ENCODE results near the gene RNU2-63P.

DNA sequence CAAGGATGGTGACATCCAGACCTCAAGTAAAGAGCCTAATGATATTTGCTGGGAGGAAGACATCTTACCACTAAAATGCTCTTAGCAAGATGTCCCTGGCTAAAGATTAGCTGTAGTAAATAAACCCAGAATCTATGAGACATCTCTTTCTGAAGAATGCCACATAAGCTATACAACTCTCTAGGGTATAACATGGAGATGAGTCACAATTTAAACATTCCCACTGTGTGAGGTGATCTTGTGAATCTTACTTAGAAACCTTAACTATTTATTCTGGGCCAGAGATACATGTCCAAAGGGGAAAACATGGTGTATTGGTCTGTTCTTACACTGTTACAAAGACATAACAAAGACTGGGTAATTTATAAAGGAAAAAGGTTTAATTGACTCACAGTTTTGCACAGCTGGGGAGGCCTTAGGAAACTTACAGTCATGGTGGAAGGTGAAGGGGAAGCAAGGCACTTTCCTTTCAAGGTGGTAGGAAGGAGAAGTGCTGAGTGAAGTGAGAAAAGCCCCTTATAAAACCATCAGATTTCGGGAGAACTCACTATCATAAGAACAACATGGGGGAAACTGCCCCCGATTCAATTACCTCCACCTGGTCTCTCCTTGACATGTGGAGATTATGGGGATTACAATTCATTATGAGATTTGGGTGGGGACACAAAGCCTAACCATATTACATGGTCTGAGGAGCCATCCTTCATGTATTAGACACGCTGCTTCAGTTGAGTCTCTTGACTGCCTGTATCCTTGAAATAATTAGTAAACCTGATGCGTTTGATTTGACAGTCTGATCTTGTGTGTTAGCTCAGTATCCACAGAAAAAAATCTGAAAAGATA, 22.1 kb upstream of the RNU2-63P start:
- TF ChIP-seq, protein P1, sequence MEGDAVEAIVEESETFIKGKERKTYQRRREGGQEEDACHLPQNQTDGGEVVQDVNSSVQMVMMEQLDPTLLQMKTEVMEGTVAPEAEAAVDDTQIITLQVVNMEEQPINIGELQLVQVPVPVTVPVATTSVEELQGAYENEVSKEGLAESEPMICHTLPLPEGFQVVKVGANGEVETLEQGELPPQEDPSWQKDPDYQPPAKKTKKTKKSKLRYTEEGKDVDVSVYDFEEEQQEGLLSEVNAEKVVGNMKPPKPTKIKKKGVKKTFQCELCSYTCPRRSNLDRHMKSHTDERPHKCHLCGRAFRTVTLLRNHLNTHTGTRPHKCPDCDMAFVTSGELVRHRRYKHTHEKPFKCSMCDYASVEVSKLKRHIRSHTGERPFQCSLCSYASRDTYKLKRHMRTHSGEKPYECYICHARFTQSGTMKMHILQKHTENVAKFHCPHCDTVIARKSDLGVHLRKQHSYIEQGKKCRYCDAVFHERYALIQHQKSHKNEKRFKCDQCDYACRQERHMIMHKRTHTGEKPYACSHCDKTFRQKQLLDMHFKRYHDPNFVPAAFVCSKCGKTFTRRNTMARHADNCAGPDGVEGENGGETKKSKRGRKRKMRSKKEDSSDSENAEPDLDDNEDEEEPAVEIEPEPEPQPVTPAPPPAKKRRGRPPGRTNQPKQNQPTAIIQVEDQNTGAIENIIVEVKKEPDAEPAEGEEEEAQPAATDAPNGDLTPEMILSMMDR (IDR thresholded peaks at IDR 0.05; ENCODE audit: poor library complexity), result no peak
- no peak for TF ChIP-seq EZH2phosphoT487 (IDR thresholded peaks at IDR 0.05; ENCODE audit: low read depth, severe bottlenecking, unreplicated experiment)
